ENCODE data around the gene NATD1. TPM values are rescaled to one million over a fixed set of nuclear protein-coding genes. Genes with fewer than 3 reads are reported as not detected.

The NATD1 gene
- total and polyA plus RNA-seq, 2 experiments from 2014 or later = 2.1 to 8.1 TPM

DNA sequence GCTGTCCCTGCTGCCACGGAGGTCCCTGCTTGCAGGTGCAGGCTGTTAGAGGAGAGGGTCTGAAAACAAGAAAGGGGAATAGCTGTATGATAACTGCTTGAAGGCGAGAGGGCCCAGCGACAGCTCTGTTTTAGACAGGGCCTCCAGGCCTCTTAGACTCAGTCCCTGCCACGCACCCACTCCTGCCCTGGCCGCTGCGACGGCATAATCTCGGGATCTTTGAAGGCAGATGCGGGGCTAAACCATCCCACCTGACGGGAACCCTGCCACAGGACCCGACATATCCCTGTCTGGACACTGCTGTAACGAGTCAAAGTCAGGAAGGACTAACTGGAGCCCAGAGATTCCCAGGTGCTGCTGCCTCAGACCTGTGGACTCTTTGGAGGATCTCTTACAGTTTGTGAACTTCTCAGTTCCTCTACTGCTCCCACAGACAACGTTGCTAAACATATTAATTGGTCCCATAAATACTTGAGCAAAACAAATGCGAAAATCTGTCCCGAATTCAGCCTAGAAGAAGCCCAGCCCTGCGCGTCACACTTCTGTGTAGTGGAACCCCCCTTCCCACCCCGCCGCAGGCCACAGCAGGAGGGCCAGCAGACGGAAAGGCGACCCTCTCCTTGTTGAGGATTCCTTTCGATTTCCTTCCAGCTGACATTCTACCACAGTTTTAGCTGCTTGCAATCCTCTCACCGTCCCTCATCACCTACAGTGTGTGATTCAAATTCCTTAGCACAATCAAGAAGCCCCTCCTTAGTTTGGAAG lies 38.3 kb downstream of the NATD1 start (continued):
- TF ChIP-seq, protein P1, sequence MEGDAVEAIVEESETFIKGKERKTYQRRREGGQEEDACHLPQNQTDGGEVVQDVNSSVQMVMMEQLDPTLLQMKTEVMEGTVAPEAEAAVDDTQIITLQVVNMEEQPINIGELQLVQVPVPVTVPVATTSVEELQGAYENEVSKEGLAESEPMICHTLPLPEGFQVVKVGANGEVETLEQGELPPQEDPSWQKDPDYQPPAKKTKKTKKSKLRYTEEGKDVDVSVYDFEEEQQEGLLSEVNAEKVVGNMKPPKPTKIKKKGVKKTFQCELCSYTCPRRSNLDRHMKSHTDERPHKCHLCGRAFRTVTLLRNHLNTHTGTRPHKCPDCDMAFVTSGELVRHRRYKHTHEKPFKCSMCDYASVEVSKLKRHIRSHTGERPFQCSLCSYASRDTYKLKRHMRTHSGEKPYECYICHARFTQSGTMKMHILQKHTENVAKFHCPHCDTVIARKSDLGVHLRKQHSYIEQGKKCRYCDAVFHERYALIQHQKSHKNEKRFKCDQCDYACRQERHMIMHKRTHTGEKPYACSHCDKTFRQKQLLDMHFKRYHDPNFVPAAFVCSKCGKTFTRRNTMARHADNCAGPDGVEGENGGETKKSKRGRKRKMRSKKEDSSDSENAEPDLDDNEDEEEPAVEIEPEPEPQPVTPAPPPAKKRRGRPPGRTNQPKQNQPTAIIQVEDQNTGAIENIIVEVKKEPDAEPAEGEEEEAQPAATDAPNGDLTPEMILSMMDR (conservative IDR thresholded peaks at IDR 0.05; ENCODE audit: low read depth in 2 of 2) = no peak
- TF ChIP-seq REST (IDR thresholded peaks at IDR 0.05; ENCODE audit: unreplicated experiment) (no peak), ZNF331 (CRISPR knock-in tag; IDR thresholded peaks at IDR 0.05; ENCODE audit: low read depth) (no peak), EZH2phosphoT487 (IDR thresholded peaks at IDR 0.05; ENCODE audit: unreplicated experiment) (no peak), POLR2AphosphoS5 (IDR thresholded peaks at IDR 0.05; ENCODE audit: low read depth) (no peak; the same call in 1 of the 2 replicates), EZH2 (IDR thresholded peaks at IDR 0.05; ENCODE audit: low read depth, unreplicated experiment) (no peak), NANOG (IDR thresholded peaks at IDR 0.05; ENCODE audit: borderline replicate concordance) (no peak), STAT1 (IDR thresholded peaks at IDR 0.05; ENCODE audit: unreplicated experiment) (no peak), JUNB (IDR thresholded peaks at IDR 0.05; ENCODE audit: unreplicated experiment) (no peak), ZNF114 (CRISPR knock-in tag; IDR thresholded peaks at IDR 0.05) (no peak)

GRCh38 chr17:21214015-21214776 lies 39.0 kb downstream of the NATD1 start, which contains the start of gene TMEM11:
TSS of gene TMEM11 (minus strand) at chr17:21214161. CDS start at chr17:21214152, 9 bp downstream.
- H2AFZ ChIP-seq = peak within 1 kb of the TSS; percentile 92; the same call in 1 of the 2 replicates
- peaks cover 6% of the 10 kb centered on the region; the same call in 1 of the 2 replicates for H3K36me3 ChIP-seq (ENCODE audit: insufficient read depth)
- ATAC-seq (peak; percentile 88), DNase-seq (ENCODE audit: low spot score) (peak; percentile 98)
- Mint-ChIP-seq H3K4me3 (peak within 1 kb of the TSS; percentile 98), H3K9me3 (no peaks in the 10 kb centered on the region), H3K27me3 (ENCODE audit: insufficient read depth, low read depth, poor library complexity) (peaks cover 2% of the 10 kb centered on the region), H3K4me1 (peaks cover 38% of the 10 kb centered on the region), H3K36me3 (ENCODE audit: low read depth) (peaks cover 14% of the 10 kb centered on the region), H3K27ac (peak within 1 kb of the TSS; percentile 98)
- H3K79me2 ChIP-seq (replicated peaks; ENCODE audit: insufficient read depth) = peaks cover 59% of the 10 kb centered on the region
- peaks cover 21% of the 10 kb centered on the region for H3K4me1 ChIP-seq (ENCODE audit: insufficient read depth)
- peak within 1 kb of the TSS; percentile 99 for H3K27ac ChIP-seq (ENCODE audit: low read depth)
- H4K20me1 ChIP-seq (replicated peaks; ENCODE audit: insufficient read depth) = peaks cover 43% of the 10 kb centered on the region
- peaks cover 6% of the 10 kb centered on the region for H3F3A ChIP-seq (replicated peaks; ENCODE audit: low read depth)
- peak within 1 kb of the TSS; percentile 98 for H3K4me2 ChIP-seq
- H3K4me3 ChIP-seq = peak within 1 kb of the TSS; percentile 98
- no peaks in the 10 kb centered on the region for H3K9me2 ChIP-seq (ENCODE audit: insufficient read depth)
- H3K27me3 ChIP-seq (ENCODE audit: insufficient read depth) = no peaks in the 10 kb centered on the region
- no peak for TF ChIP-seq REST (IDR thresholded peaks at IDR 0.05; ENCODE audit: unreplicated experiment)
- peak; percentile 59 for TF ChIP-seq CREB1 (CRISPR knock-in tag; IDR thresholded peaks at IDR 0.05; ENCODE audit: low read depth)

All from GM23338 (cell line).